GM12878 (cell line): ENCODE results near the gene SLC23A1. TPM values are rescaled to one million over a fixed set of nuclear protein-coding genes. Genes with fewer than 3 reads are reported as not detected.

Experiments used
- ATAC-seq: fragments of 200-7000 bp; cut with Tn5 transposase; 3 replicates; pipeline ENCODE4 v1.9.1; 2020; ENCODE audit warnings: mild to moderate bottlenecking, moderate library complexity
- BruUV-seq: library from RNA; stranded (reverse); fragments of 400-500 nt; replicated peaks from 2 replicates; lab custom pipeline; 2021; lab: Mats Ljungman, UMichigan
- CTCF ChIA-PET: fragments of 300-600 bp; sonication (Branson Sonifier 250); formaldehyde crosslinking; extraction: SDS; loops from one replicate; lab custom pipeline; 2021; ENCODE audit warnings: inconsistent platforms; lab: Yijun Ruan, JAX
- POLR2A ChIA-PET: fragments of 350-600 bp; formaldehyde crosslinking; extraction: SDS; loops from one replicate; lab custom pipeline; 2021; ENCODE audit warnings: inconsistent platforms; lab: Charles Lee
- RAD21 ChIA-PET: fragments of 300-600 bp; sonication (Branson Sonifier 250); formaldehyde crosslinking; loops from one replicate; lab custom pipeline; 2023; ENCODE audit warnings: antibody characterized with exemption; ENCODE audit not compliant: unreplicated experiment; lab: Charles Lee
- SMC1A ChIA-PET: fragments of 300-600 bp; sonication (Branson Sonifier 250); formaldehyde crosslinking; loops from one replicate; lab custom pipeline; 2023; ENCODE audit not compliant: unreplicated experiment, uncharacterized antibody; lab: Charles Lee
- DNase-seq: peaks from one replicate; pipeline ENCODE4 v3.0.0-alpha.2; 2011; ENCODE audit warnings: low read depth, low spot score
- FAIRE-seq: peaks from 3 replicates; lab custom pipeline; 2011; peaks lifted over from hg19 to GRCh38; lab: Jason Lieb, UNC
- H2AFZ ChIP-seq: 2 replicates; pipeline ENCODE4 v1.6.0; 2011; ENCODE audit warnings: low read depth, low read length, control low read depth; ENCODE audit not compliant: control insufficient read depth
- H3K27ac ChIP-seq: 2 replicates; pipeline ENCODE4 v1.5.1; 2011; ENCODE audit warnings: control low read depth; ENCODE audit not compliant: control insufficient read depth, insufficient read depth
- H3K27me3 ChIP-seq, 2 experiments: replicated peaks in 1 of 2; 2 replicates each; pipeline versions ENCODE4 v1.6.0 to v1.6.1; 2011; ENCODE audit warnings: low read length in 1 of 2; ENCODE audit not compliant: control insufficient read depth in 2 of 2, insufficient read depth in 2 of 2
- H3K36me3 ChIP-seq, 2 experiments: 2 replicates each; pipeline ENCODE4 v1.5.1; 2011; ENCODE audit warnings: low read length in 1 of 2; ENCODE audit not compliant: control insufficient read depth in 2 of 2, insufficient read depth in 2 of 2
- H3K4me1 ChIP-seq: 2 replicates; pipeline ENCODE4 v1.6.1; 2011; ENCODE audit warnings: mild to moderate bottlenecking, low read length, moderate library complexity, mixed read lengths; ENCODE audit not compliant: control insufficient read depth, insufficient read depth
- H3K4me2 ChIP-seq: 2 replicates; pipeline ENCODE4 v1.6.0; 2011; ENCODE audit warnings: control low read depth; ENCODE audit not compliant: control insufficient read depth, insufficient read depth
- H3K4me3 ChIP-seq: fragments of 200-600 bp; sonication (generic); 2 replicates; pipeline ENCODE4 v1.5.1; 2016
- H3K79me2 ChIP-seq: 2 replicates; pipeline ENCODE4 v1.6.0; 2011; ENCODE audit warnings: low read length; ENCODE audit not compliant: control insufficient read depth, insufficient read depth
- H3K9ac ChIP-seq: 2 replicates; pipeline ENCODE4 v1.8.0; 2011; ENCODE audit warnings: low read length, control low read depth, mixed read lengths; ENCODE audit not compliant: control insufficient read depth, insufficient read depth
- H3K9me3 ChIP-seq: replicated peaks from 3 replicates; pipeline ENCODE4 v1.5.1; 2011; ENCODE audit warnings: mild to moderate bottlenecking, low read length; ENCODE audit not compliant: control insufficient read depth, insufficient read depth
- H4K20me1 ChIP-seq: 2 replicates; pipeline ENCODE4 v1.6.0; 2011; ENCODE audit not compliant: control insufficient read depth, insufficient read depth
- CREM ChIP-seq: IDR thresholded peaks from 2 replicates; pipeline ENCODE4 v1.6.1; 2014; ENCODE audit warnings: antibody characterized with exemption, low read depth
- EP300 ChIP-seq, 2 experiments: fragments of 150-350 bp in 1 of 2; IDR thresholded peaks; 2 replicates each; pipeline ENCODE4 v1.6.1; 2011 to 2012; ENCODE audit warnings: low read depth in 2 of 2, low read length in 2 of 2, borderline replicate concordance in 1 of 2, improper control_type of control experiment in 1 of 2, inconsistent platforms in 1 of 2; ENCODE audit not compliant: control insufficient read depth in 1 of 2
- HCFC1 ChIP-seq: fragments of 150-350 bp; IDR thresholded peaks from 2 replicates; pipeline ENCODE4 v1.6.1; 2014; ENCODE audit warnings: low read length
- POLR2AphosphoS2 ChIP-seq: IDR thresholded peaks from 2 replicates; pipeline ENCODE4 v1.6.1; 2011; ENCODE audit warnings: low read depth, mild to moderate bottlenecking, low read length, improper control_type of control experiment, moderate library complexity
- POU2F2 ChIP-seq: IDR thresholded peaks from 3 replicates; pipeline ENCODE4 v1.6.1; 2011; ENCODE audit warnings: low read depth, mild to moderate bottlenecking, low read length, borderline replicate concordance
- SRF ChIP-seq, 2 experiments: IDR thresholded peaks; 2 replicates each; pipeline ENCODE4 v1.6.1; 2011; ENCODE audit warnings: low read depth in 2 of 2, low read length in 2 of 2, mild to moderate bottlenecking in 1 of 2, moderate library complexity in 1 of 2
- USF2 ChIP-seq: IDR thresholded peaks from 2 replicates; pipeline ENCODE4 v1.6.1; 2011; ENCODE audit warnings: low read depth, low read length, improper control_type of control experiment, borderline replicate concordance
- ZBTB33 ChIP-seq: fragments of 450-650 bp; IDR thresholded peaks from 2 replicates; pipeline ENCODE4 v1.6.1; 2017; ENCODE audit warnings: mild to moderate bottlenecking
- WGBS: methylation state at CpG from one replicate; pipeline ENCODE4 v1.1.6; 2016; ENCODE audit warnings: low lambda C conversion rate; ENCODE audit not compliant: insufficient replicate concordance, insufficient coverage; ENCODE audit errors: missing lambda C conversion rate; 5-methylcytosine and 5-hydroxymethylcytosine counted together
- in situ Hi-C: fragments of 300-500 bp; cut with MboI; formaldehyde crosslinking; loops from 9 replicates; pipeline ENCODE4 v1.14.3; 2018; ENCODE audit warnings: mixed read lengths
- intact Hi-C: fragments of 100-400 bp; cut with micrococcal nuclease; formaldehyde crosslinking; loops from one replicate; pipeline ENCODE4 v1.14.2; 2022; ENCODE audit not compliant: unreplicated experiment
- polyA plus RNA-seq, 11 experiments: library from polyadenylated mRNA; depleted of rRNA in 4 of 11; unstranded in 6 of 11; stranded (reverse) in 5 of 11; fragments of >200 nt; fragmentation: Nextera tagmentation in 4 of 11; fragmentation: Illumina TruSeq in 1 of 11; extraction: Ambion mirVana in 4 of 11; extraction: Trizol in 1 of 11; gene quantifications; 1 replicate in 1 of 11; 2 replicates in 10 of 11; pipeline versions ENCODE4 v1.2.1 to v1.2.3, GENCODE V29; 2011 to 2016; ENCODE audit warnings: inconsistent platforms in 2 of 11, missing spikeins in 2 of 11, low read depth in 1 of 11
- total RNA-seq, 4 experiments: library from RNA; depleted of rRNA in 3 of 4; stranded (reverse); fragments of >200 nt in 3 of 4; fragmentation: Illumina TruSeq in 1 of 4; extraction: Trizol in 1 of 4; gene quantifications; 2 replicates each; pipeline versions ENCODE4 v1.2.1 to v1.2.3, GENCODE V29; 2013 to 2021
- TF ChIP-seq, protein P1 (sequence below): fragments of 450-650 bp; IDR thresholded peaks from 2 replicates; pipeline ENCODE4 v1.6.1; 2016; ENCODE audit warnings: mild to moderate bottlenecking
- TF ChIP-seq, protein P2 (sequence below): fragments of 450-650 bp; IDR thresholded peaks from 2 replicates; pipeline ENCODE4 v1.6.1; 2017; ENCODE audit warnings: low read depth, mild to moderate bottlenecking, moderate library complexity
- TF ChIP-seq, protein P3 (sequence below): fragments of 450-650 bp; formaldehyde crosslinking; IDR thresholded peaks from 2 replicates; pipeline ENCODE4 v1.4.0; 2022; ENCODE audit warnings: mild to moderate bottlenecking, moderate library complexity
- TF ChIP-seq, protein P4 (sequence below): IDR thresholded peaks from 2 replicates; pipeline ENCODE4 v1.6.1; 2012; ENCODE audit warnings: low read depth, low read length, improper control_type of control experiment

SLC23A1 gene
- total and polyA plus RNA-seq, 10 of the 15 experiments (the other 5 are each of a cell fraction or from before 2014, with no cell fraction given) = 0.35 to 4.7 (median 1.6) TPM

- FAIRE-seq (no peak), DNase-seq (no peak), ATAC-seq (peak; percentile 3)
- in situ Hi-C loops (no loop called here), intact Hi-C loops (loop anchor here (5.0 kb wide), 1 partner anchor 187 kb away; the partner anchor contains the start of gene SIL1)
- Histone ChIP-seq H3K36me3 (no peaks in the 10 kb centered on the region; a peak in 2 of 4 replicates), H4K20me1 (no peaks in the 10 kb centered on the region), H3K27ac (peak overlapping the region; percentile 62), H3K4me3 (0 out of 2 replicates have a peak overlapping the region, but pooled peaks have one; percentile 17), H3K9ac (peak overlapping the region; percentile 42), H3K4me1 (peaks cover 36% of the 10 kb centered on the region), H2AFZ (no peak overlapping the region; the same call in 1 of the 2 replicates), H3K9me3 (no peaks in the 10 kb centered on the region), H3K4me2 (peak overlapping the region; percentile 51), H3K79me2 (peaks cover 29% of the 10 kb centered on the region), H3K27me3 (no peaks in the 10 kb centered on the region)
- CTCF ChIA-PET = interaction anchor here (1.0 kb wide), 1 partner anchor 43 kb away, joined by 3 read pairs; the partner anchor contains the start of gene PAIP2
- RAD21 ChIA-PET = interaction anchor here (1.0 kb wide), 1 partner anchor 18 kb away, joined by 3 read pairs; no protein-coding TSS in a partner anchor
- WGBS = 30% methylated on average over 9 of the region's 9 CpGs
- SMC1A ChIA-PET = no interaction called here
- no TSS peak for BruUV-seq
- POLR2A ChIA-PET = no interaction called here
- TF ChIP-seq USF2 (no peak), CREM (0 out of 2 replicates have a peak, but pooled peaks have one; percentile 12), POLR2AphosphoS2 (peak; percentile 14; the same call in 1 of the 2 replicates), EP300 (IDR thresholded peaks at IDR 0.05; ENCODE audit: borderline replicate concordance in 1 of 2, control insufficient read depth in 1 of 2, low read depth in 2 of 2, low read length in 2 of 2) (no peak), SRF (IDR thresholded peaks at IDR 0.05; ENCODE audit: low read depth in 2 of 2, low read length in 2 of 2) (no peak), POU2F2 (no peak), HCFC1 (no peak), ZBTB33 (no peak)
- TF ChIP-seq, protein P1, sequence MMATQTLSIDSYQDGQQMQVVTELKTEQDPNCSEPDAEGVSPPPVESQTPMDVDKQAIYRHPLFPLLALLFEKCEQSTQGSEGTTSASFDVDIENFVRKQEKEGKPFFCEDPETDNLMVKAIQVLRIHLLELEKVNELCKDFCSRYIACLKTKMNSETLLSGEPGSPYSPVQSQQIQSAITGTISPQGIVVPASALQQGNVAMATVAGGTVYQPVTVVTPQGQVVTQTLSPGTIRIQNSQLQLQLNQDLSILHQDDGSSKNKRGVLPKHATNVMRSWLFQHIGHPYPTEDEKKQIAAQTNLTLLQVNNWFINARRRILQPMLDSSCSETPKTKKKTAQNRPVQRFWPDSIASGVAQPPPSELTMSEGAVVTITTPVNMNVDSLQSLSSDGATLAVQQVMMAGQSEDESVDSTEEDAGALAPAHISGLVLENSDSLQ = no peak
- TF ChIP-seq, protein P2, sequence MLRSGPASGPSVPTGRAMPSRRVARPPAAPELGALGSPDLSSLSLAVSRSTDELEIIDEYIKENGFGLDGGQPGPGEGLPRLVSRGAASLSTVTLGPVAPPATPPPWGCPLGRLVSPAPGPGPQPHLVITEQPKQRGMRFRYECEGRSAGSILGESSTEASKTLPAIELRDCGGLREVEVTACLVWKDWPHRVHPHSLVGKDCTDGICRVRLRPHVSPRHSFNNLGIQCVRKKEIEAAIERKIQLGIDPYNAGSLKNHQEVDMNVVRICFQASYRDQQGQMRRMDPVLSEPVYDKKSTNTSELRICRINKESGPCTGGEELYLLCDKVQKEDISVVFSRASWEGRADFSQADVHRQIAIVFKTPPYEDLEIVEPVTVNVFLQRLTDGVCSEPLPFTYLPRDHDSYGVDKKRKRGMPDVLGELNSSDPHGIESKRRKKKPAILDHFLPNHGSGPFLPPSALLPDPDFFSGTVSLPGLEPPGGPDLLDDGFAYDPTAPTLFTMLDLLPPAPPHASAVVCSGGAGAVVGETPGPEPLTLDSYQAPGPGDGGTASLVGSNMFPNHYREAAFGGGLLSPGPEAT = no peak
- TF ChIP-seq, protein P3, sequence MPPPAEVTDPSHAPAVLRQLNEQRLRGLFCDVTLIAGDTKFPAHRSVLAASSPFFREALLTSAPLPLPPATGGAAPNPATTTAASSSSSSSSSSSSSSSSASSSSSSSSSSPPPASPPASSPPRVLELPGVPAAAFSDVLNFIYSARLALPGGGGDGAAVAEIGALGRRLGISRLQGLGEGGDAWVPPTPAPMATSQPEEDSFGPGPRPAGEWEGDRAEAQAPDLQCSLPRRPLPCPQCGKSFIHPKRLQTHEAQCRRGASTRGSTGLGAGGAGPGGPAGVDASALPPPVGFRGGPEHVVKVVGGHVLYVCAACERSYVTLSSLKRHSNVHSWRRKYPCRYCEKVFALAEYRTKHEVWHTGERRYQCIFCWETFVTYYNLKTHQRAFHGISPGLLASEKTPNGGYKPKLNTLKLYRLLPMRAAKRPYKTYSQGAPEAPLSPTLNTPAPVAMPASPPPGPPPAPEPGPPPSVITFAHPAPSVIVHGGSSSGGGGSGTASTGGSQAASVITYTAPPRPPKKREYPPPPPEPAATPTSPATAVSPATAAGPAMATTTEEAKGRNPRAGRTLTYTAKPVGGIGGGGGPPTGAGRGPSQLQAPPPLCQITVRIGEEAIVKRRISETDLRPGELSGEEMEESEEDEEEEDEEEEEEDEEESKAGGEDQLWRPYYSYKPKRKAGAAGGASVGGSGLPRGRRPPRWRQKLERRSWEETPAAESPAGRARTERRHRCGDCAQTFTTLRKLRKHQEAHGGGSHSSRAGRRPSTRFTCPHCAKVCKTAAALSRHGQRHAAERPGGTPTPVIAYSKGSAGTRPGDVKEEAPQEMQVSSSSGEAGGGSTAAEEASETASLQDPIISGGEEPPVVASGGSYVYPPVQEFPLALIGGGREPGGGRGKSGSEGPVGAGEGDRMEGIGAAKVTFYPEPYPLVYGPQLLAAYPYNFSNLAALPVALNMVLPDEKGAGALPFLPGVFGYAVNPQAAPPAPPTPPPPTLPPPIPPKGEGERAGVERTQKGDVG (CRISPR knock-in tag) = no peak
- TF ChIP-seq, protein P4, sequence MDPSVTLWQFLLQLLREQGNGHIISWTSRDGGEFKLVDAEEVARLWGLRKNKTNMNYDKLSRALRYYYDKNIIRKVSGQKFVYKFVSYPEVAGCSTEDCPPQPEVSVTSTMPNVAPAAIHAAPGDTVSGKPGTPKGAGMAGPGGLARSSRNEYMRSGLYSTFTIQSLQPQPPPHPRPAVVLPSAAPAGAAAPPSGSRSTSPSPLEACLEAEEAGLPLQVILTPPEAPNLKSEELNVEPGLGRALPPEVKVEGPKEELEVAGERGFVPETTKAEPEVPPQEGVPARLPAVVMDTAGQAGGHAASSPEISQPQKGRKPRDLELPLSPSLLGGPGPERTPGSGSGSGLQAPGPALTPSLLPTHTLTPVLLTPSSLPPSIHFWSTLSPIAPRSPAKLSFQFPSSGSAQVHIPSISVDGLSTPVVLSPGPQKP = no peak
Observed at GRCh38 chr5:139384591-139385051, 1.5 kb upstream of the SLC23A1 start.
